Measurements from ENCODE around the gene ATP8B3. TPM values are rescaled to one million over a fixed set of nuclear protein-coding genes. Genes with fewer than 3 reads are reported as not detected.
A peak's percentile ranks its signal among the peaks of the same experiment; 100 is the strongest.

The ATP8B3 gene
- total and polyA plus RNA-seq, 3 donors from 2014 or later, result 33.2 to 84.2 (median 38.0) TPM

DNA sequence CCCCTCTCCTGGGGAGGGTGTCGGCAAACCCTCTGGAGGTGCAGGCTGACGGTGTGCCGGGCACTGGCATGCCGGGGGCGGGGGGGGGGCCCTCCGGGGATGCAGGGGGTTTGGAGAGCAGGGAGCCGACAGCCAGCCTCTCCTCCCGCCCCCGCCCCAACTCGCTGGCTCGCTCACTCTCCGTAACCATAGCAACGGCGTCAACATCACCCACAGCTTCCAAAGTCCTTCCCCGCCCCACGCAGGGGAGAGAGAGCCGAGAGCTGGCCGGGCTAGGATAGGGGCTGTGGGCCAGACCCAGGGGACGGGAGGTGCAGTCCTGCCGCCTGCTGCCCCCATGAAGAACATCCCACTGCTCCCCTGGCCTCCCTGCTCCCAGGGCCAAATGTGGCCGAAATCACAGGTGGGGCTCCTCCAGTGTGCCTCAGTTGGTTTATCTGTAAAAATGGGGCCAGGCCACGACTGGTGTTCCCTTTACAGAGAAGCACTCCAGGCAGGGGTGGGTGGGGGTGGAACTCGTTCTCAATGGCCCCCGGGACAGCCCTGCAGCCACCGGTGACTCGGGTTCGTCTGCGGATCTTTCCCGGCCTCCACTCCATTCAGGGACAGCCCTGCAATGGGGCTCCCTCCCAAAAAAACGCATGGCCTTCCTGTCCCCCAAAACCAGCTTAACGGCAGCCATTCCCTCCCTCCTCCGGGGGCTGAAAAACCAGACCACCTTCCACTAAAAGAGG lies 48.1 kb upstream of the ATP8B3 start:
- Histone ChIP-seq H3K4me3 (no peak overlapping the region), H3K9me3 (no peaks in the 10 kb centered on the region)
- WGBS, 2 donors, result 8 to 22% methylated on average over 13 to 27 of the region's 32 CpGs

DNA sequence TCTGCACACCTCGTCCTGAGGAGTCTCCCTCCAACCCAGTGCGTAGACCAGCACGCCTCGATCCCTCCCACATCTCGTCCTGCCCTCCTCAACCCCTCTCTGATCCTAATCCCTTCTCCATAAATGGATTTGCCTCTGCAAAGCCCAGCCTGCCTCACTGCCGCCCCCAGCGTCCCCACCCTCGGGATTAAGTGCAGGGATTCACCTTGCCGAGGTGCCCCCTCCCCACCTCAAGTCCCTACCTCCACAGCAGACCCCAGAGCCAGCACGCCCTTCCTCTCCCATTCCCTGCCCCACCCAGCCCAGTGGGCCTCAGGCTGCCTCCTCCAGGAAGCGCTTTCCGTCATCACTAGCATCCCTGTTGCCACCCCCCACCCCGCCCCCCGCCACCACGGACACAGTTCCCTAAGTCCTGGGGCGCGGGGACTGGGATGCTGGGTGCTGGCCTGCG lies 47.3 kb upstream of the ATP8B3 start:
- DNase-seq, result no peak
- H3K27me3 ChIP-seq, result no peaks in the 10 kb centered on the region
- WGBS, 2 donors, result 42 to 61% methylated on average over 12 to 18 of the region's 18 CpGs
- no peaks in the 10 kb centered on the region for H3K9me3 ChIP-seq
- no peak overlapping the region for H3K4me3 ChIP-seq
- intact Hi-C loops (cut with DNase I; ENCODE audit: low total_unique reads), result no loop called here
- TF ChIP-seq POLR2A (IDR thresholded peaks at IDR 0.05), result no peak
- TF ChIP-seq, protein P1, sequence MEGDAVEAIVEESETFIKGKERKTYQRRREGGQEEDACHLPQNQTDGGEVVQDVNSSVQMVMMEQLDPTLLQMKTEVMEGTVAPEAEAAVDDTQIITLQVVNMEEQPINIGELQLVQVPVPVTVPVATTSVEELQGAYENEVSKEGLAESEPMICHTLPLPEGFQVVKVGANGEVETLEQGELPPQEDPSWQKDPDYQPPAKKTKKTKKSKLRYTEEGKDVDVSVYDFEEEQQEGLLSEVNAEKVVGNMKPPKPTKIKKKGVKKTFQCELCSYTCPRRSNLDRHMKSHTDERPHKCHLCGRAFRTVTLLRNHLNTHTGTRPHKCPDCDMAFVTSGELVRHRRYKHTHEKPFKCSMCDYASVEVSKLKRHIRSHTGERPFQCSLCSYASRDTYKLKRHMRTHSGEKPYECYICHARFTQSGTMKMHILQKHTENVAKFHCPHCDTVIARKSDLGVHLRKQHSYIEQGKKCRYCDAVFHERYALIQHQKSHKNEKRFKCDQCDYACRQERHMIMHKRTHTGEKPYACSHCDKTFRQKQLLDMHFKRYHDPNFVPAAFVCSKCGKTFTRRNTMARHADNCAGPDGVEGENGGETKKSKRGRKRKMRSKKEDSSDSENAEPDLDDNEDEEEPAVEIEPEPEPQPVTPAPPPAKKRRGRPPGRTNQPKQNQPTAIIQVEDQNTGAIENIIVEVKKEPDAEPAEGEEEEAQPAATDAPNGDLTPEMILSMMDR (IDR thresholded peaks at IDR 0.05), result no peak
- H3K36me3 ChIP-seq (ENCODE audit: low read depth, missing control alignments), result no peaks in the 10 kb centered on the region
- H3K4me1 ChIP-seq, result peaks cover 64% of the 10 kb centered on the region
- no peak overlapping the region for H3K27ac ChIP-seq

More for the DNA sequence above, 48.1 kb upstream of the ATP8B3 start:
- peaks cover 63% of the 10 kb centered on the region for H3K4me1 ChIP-seq
- TF ChIP-seq, protein P1 (IDR thresholded peaks at IDR 0.05), result no peak
- TF ChIP-seq POLR2A (IDR thresholded peaks at IDR 0.05), result no peak
- intact Hi-C loops (cut with DNase I; ENCODE audit: low total_unique reads), result no loop called here
- no peaks in the 10 kb centered on the region for H3K27me3 ChIP-seq
- peak; percentile 75 for DNase-seq
- H3K27ac ChIP-seq, result no peak overlapping the region
- no peaks in the 10 kb centered on the region for H3K36me3 ChIP-seq (ENCODE audit: low read depth, missing control alignments)

DNA sequence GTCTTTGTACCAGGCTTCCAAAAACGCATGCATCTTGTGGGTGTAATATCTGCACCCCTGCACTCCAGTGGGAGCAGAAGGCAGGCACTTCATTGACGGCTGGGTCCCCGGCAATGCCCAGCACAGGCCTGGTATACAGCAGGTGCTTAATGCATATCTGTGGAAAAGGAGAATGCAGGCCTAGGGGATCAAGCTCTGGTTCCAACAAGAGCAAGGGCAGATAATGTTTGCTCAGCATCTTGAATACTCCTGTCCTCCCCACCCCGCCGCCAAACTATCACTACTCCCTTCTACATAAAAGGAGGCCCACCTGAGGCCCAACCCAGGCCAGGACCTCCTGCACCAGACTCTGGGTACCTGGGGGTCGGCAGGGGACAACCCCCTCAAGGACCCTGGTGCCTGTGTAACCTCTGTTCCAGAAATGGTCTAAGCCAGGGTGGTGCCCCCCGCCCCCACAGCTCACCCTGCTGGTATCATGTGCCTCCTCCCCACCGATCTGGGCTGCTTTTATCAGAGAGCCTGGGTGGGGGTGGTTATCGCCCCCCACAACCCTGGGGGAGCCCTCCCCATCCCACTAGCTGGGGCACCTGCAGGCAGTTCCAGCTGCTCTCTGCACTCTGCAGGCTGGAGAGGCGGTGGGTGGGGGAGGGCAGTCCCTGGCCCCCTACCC lies 46.5 kb upstream of the ATP8B3 start:
- H3K4me3 ChIP-seq, result no peak overlapping the region
- no peaks in the 10 kb centered on the region for H3K27me3 ChIP-seq
- intact Hi-C loops (cut with DNase I; ENCODE audit: low total_unique reads), result no loop called here
- H3K4me1 ChIP-seq, result peaks cover 69% of the 10 kb centered on the region
- no peaks in the 10 kb centered on the region for H3K36me3 ChIP-seq (ENCODE audit: low read depth, missing control alignments)
- H3K9me3 ChIP-seq, result no peaks in the 10 kb centered on the region
- H3K27ac ChIP-seq, result no peak overlapping the region
- no peak for DNase-seq
- TF ChIP-seq POLR2A (IDR thresholded peaks at IDR 0.05), result no peak
- TF ChIP-seq, protein P1 (IDR thresholded peaks at IDR 0.05), result no peak
- 64 to 68% methylated on average over 10 of the region's 10 CpGs for WGBS, 2 donors

DNA sequence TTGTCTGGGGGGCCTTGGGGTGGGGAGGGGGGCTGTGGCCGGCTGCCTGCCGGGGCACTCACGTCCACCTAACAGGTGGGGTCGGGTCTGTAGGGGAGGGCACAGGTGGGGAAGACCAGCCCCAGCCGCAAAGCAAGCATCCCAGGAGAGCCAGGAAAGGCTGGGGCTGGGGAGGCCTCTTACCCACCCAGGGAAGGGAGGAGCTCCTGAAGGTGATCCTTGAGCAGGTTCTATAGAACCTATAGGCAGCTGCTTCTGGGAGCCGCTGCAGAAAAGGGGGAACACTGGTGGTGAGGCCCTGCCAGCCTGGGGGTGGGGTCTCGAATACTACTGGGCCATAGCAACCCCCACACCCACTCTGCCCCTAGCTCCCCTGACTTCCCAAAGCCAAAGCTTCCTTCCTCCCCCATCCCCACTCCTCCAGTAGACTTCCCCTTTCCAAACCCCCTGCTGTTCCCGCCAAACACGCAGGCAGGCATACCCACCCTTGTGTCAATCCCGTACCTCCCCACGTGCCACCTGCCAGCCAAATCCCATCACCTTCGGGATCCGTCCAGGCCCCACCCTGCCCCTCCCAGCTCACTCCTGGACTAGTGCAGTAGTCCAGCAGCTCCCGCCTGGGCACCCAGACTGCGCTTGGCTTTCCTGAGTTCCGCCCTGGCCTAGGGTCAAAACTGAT lies 45.7 kb upstream of the ATP8B3 start:
- TF ChIP-seq, protein P1 (IDR thresholded peaks at IDR 0.05), result no peak
- no peak for TF ChIP-seq POLR2A (IDR thresholded peaks at IDR 0.05)
- no peaks in the 10 kb centered on the region for H3K27me3 ChIP-seq
- H3K4me1 ChIP-seq, result peaks cover 73% of the 10 kb centered on the region
- H3K4me3 ChIP-seq, result no peak overlapping the region
- peak overlapping the region; percentile 35 to 85 for H3K27ac ChIP-seq
- H3K36me3 ChIP-seq (ENCODE audit: low read depth, missing control alignments), result no peaks in the 10 kb centered on the region
- WGBS, 2 donors, result 60 to 67% methylated on average over 12 to 16 of the region's 16 CpGs
- no peak for DNase-seq
- intact Hi-C loops (cut with DNase I; ENCODE audit: low total_unique reads), result no loop called here
- no peaks in the 10 kb centered on the region for H3K9me3 ChIP-seq

Measured in testis (tissue), 3 donors.